Stomach (tissue), 19 donors: ENCODE results near the gene DNAJC3. TPM values are rescaled to one million over a fixed set of nuclear protein-coding genes. Genes with fewer than 3 reads are reported as not detected.

ENCODE experiments used
- DNase-seq, 2 donors: peaks; one replicate each; pipeline versions ENCODE4 v3.0.0 to v3.0.0-alpha.2; 2013 to 2019
- H3K27ac ChIP-seq, 5 donors: fragments of 200-600 bp in 4 of 5; sonication (generic) in 4 of 5; one replicate each; pipeline ENCODE4 v1.5.1; 2013 to 2019; ENCODE audit warnings: mild to moderate bottlenecking in 1 of 5, moderate library complexity in 1 of 5
- H3K27me3 ChIP-seq, 3 donors: fragments of 200-600 bp; sonication (generic); one replicate each; pipeline ENCODE4 v1.5.1; 2017 to 2019; ENCODE audit warnings: mixed run types in 1 of 3
- H3K36me3 ChIP-seq, 4 donors: fragments of 200-600 bp; sonication (generic); 1 replicate in 3 of 4; 2 replicates in 1 of 4; pipeline ENCODE4 v1.5.1; 2016 to 2019
- H3K4me1 ChIP-seq, 4 donors: fragments of 200-600 bp; sonication (generic); one replicate each; pipeline ENCODE4 v1.5.1; 2016 to 2019
- H3K4me3 ChIP-seq, 4 donors: fragments of 200-600 bp; sonication (generic) in 3 of 4; one replicate each; pipeline ENCODE4 v1.5.1; 2016 to 2019; ENCODE audit warnings: mild to moderate bottlenecking in 1 of 4
- H3K9me3 ChIP-seq, 4 donors: fragments of 200-600 bp; sonication (generic); one replicate each; pipeline ENCODE4 v1.5.1; 2016 to 2019
- CTCF ChIP-seq, 7 experiments: fragments of 450-650 bp in 4 of 7; fragments of 200-600 bp in 3 of 7; sonication (generic) in 3 of 7; IDR thresholded peaks; one replicate each; pipeline ENCODE4 v1.5.1; 2016 to 2019; ENCODE audit warnings: antibody characterized with exemption in 7 of 7, control low read depth in 2 of 7, mild to moderate bottlenecking in 1 of 7
- EP300 ChIP-seq: sonication (generic); formaldehyde crosslinking; IDR thresholded peaks from one replicate; pipeline ENCODE4 v1.6.1; 2017; ENCODE audit warnings: antibody characterized with exemption
- POLR2A ChIP-seq, 4 donors: fragments of 450-650 bp; IDR thresholded peaks; one replicate each; pipeline ENCODE4 v1.6.1; 2016; ENCODE audit warnings: antibody characterized with exemption in 4 of 4, control low read depth in 2 of 4, mild to moderate bottlenecking in 1 of 4, moderate library complexity in 1 of 4
- POLR2AphosphoS5 ChIP-seq, 3 donors: sonication (generic); formaldehyde crosslinking; IDR thresholded peaks; one replicate each; pipeline ENCODE4 v1.6.1; 2016; ENCODE audit warnings: antibody characterized with exemption in 3 of 3
- WGBS, 5 donors: extraction: QIAGEN DNeasy Blood & Tissue Kit in 3 of 5; methylation state at CpG; one replicate each; pipeline versions ENCODE4 v1.1.5 to v1.1.7; 2013 to 2018; 5-methylcytosine and 5-hydroxymethylcytosine counted together
- intact Hi-C: fragments of 100-400 bp; cut with DNase I; formaldehyde crosslinking; loops from one replicate; pipeline ENCODE4 v1.15.1; 2023; ENCODE audit warnings: low total_unique reads
- long read RNA-seq, 10 donors: transcript quantifications; one replicate each; lab custom pipeline, GENCODE V29; 2026
- polyA plus RNA-seq, 3 donors: library from polyadenylated mRNA; stranded (reverse); fragments of 200-250 nt; gene quantifications; one replicate each; pipeline ENCODE4 v1.2.3, GENCODE V29; 2013
- total RNA-seq, 5 donors: library from RNA; depleted of rRNA; stranded (reverse); fragments of >200 nt; gene quantifications; one replicate each; pipeline versions ENCODE4 v1.1.0 to v1.2.3, GENCODE V29; 2014 to 2016
- donor health status: healthy with polysubstance abuse.
- donor health status: Bipolar disorder and iron deficiency.
- donor health status: healthy.

DNAJC3 gene, protein sequence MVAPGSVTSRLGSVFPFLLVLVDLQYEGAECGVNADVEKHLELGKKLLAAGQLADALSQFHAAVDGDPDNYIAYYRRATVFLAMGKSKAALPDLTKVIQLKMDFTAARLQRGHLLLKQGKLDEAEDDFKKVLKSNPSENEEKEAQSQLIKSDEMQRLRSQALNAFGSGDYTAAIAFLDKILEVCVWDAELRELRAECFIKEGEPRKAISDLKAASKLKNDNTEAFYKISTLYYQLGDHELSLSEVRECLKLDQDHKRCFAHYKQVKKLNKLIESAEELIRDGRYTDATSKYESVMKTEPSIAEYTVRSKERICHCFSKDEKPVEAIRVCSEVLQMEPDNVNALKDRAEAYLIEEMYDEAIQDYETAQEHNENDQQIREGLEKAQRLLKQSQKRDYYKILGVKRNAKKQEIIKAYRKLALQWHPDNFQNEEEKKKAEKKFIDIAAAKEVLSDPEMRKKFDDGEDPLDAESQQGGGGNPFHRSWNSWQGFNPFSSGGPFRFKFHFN
- total RNA-seq (100 to 1,000 TPM in 1 of 5 donors, 10 to 100 TPM in 3, 1 to 10 TPM in 1; 9.9 to 102 (median 19.6) TPM), polyA plus RNA-seq (10 to 100 TPM in 1 of 3 donors, 1 to 10 TPM in 2; 6.3 to 10.7 (median 8.8) TPM)
- long read RNA-seq, donor 1, full-length matches to known transcripts, result 4 of 4 reads
- long read RNA-seq, donor 1, partial matches to known transcripts, result 0 of 4 reads
- long read RNA-seq, donor 1, other reads (novel, unspliced or antisense), result 0 of 4 reads
- long read RNA-seq, donor 2, full-length matches to known transcripts, result 2 of 2 reads
- long read RNA-seq, donor 2, partial matches to known transcripts, result 0 of 2 reads
- long read RNA-seq, donor 2, other reads (novel, unspliced or antisense), result 0 of 2 reads
- long read RNA-seq, donor 3, full-length matches to known transcripts, result 1 of 1 reads
- long read RNA-seq, donor 3, partial matches to known transcripts, result 0 of 1 reads
- long read RNA-seq, donor 3, other reads (novel, unspliced or antisense), result 0 of 1 reads
- long read RNA-seq, donor 4, result 0 reads
- long read RNA-seq, donor 5, full-length matches to known transcripts, result 1 of 1 reads
- long read RNA-seq, donor 5, partial matches to known transcripts, result 0 of 1 reads
- long read RNA-seq, donor 5, other reads (novel, unspliced or antisense), result 0 of 1 reads
- long read RNA-seq, donor 6, full-length matches to known transcripts, result 2 of 34 reads
- long read RNA-seq, donor 6, partial matches to known transcripts, result 19 of 34 reads
- long read RNA-seq, donor 6, other reads (novel, unspliced or antisense), result 13 of 34 reads
- long read RNA-seq, donor 7, full-length matches to known transcripts, result 5 of 5 reads
- long read RNA-seq, donor 7, partial matches to known transcripts, result 0 of 5 reads
- long read RNA-seq, donor 7, other reads (novel, unspliced or antisense), result 0 of 5 reads
- long read RNA-seq, donor 8, full-length matches to known transcripts, result 4 of 4 reads
- long read RNA-seq, donor 8, partial matches to known transcripts, result 0 of 4 reads
- long read RNA-seq, donor 8, other reads (novel, unspliced or antisense), result 0 of 4 reads
- long read RNA-seq, donor 9, full-length matches to known transcripts, result 2 of 2 reads
- long read RNA-seq, donor 9, partial matches to known transcripts, result 0 of 2 reads
- long read RNA-seq, donor 9, other reads (novel, unspliced or antisense), result 0 of 2 reads
- long read RNA-seq, donor 10, full-length matches to known transcripts, result 2 of 2 reads
- long read RNA-seq, donor 10, partial matches to known transcripts, result 0 of 2 reads
- long read RNA-seq, donor 10, other reads (novel, unspliced or antisense), result 0 of 2 reads

- intact Hi-C loops, result no loop called here
- H3K4me1 ChIP-seq, result peaks cover 17 to 66% (median 38%) of the 10 kb centered on the region in 4 donors
- WGBS, 5 donors, result 0 to 3% (median 1%) methylated on average over 21 to 90 of the region's 90 CpGs
Measured at GRCh38 chr13:95676762-95677563, at the start of gene DNAJC3. TSS of gene DNAJC3 (plus strand) at chr13:95677139. CDS start at chr13:95677256, 117 bp downstream.

DNA sequence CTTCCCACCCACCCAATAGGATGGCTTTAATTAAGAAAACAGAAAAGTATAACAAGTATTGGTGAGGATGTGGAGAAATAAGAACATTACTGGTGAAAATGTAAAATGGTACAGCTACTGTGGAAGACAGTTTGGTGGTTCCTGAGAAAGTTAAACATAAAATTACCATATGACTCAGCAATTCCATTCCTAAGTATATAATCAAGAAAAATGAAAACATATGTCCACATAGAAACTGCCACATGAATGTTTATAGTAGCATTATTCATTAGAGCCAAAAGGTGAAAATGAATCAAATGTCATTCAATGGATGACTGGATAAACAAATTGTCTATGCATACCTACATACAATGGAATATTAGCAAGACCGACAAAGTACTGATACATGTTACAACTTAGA is 49.3 kb upstream of the DNAJC3 start:
- no peak overlapping the region for H3K27ac ChIP-seq
- H3K27me3 ChIP-seq, result peaks cover 0 to 5% (median 0%) of the 10 kb centered on the region in 3 donors
- H3K4me1 ChIP-seq, result no peaks in the 10 kb centered on the region
- H3K36me3 ChIP-seq, result peaks cover 0 to 71% (median 31%) of the 10 kb centered on the region in 4 donors
- no peak for DNase-seq
- 93 to 100% (median 98%) methylated on average over 1 of the region's 1 CpG for WGBS, 5 donors
- H3K9me3 ChIP-seq, result no peaks in the 10 kb centered on the region
- TF ChIP-seq CTCF (IDR thresholded peaks at IDR 0.05) (no peak), POLR2A (IDR thresholded peaks at IDR 0.05) (no peak), POLR2AphosphoS5 (IDR thresholded peaks at IDR 0.05) (no peak), EP300 (no peak)
- H3K4me3 ChIP-seq, result no peak overlapping the region
- intact Hi-C loops, result no loop called here

More at GRCh38 chr13:95676762-95677563, at the start of gene DNAJC3:
- peak within 1 kb of the TSS; percentile 94 to 99 (median 97) for H3K27ac ChIP-seq
- H3K9me3 ChIP-seq, result peaks cover 0 to 9% (median 2%) of the 10 kb centered on the region in 4 donors
- TF ChIP-seq CTCF (IDR thresholded peaks at IDR 0.05) (no peak), POLR2A (IDR thresholded peaks at IDR 0.05) (peak in 2 of 4 donors; percentile 70 to 85), POLR2AphosphoS5 (IDR thresholded peaks at IDR 0.05) (peak; percentile 78 to 98 (median 97)), EP300 (no peak)
- DNase-seq, result peak; percentile 99 to 100
- peak within 1 kb of the TSS; percentile 84 to 95 (median 91) for H3K4me3 ChIP-seq
- peaks cover 0 to 2% (median 0%) of the 10 kb centered on the region in 4 donors for H3K36me3 ChIP-seq
- H3K27me3 ChIP-seq, result no peaks in the 10 kb centered on the region

- Histone ChIP-seq H3K27ac (no peak overlapping the region), H3K9me3 (no peaks in the 10 kb centered on the region), H3K36me3 (peaks cover 0 to 69% (median 32%) of the 10 kb centered on the region in 4 donors), H3K4me3 (no peak overlapping the region), H3K4me1 (no peaks in the 10 kb centered on the region), H3K27me3 (peaks cover 0 to 5% (median 0%) of the 10 kb centered on the region in 3 donors)
- WGBS, 5 donors, result 92 to 100% (median 96%) methylated on average over 1 of the region's 1 CpG
- TF ChIP-seq CTCF (IDR thresholded peaks at IDR 0.05), result no peak
- TF ChIP-seq POLR2A (IDR thresholded peaks at IDR 0.05), result no peak
- TF ChIP-seq POLR2AphosphoS5 (IDR thresholded peaks at IDR 0.05), result no peak
- DNase-seq, result no peak
- intact Hi-C loops, result no loop called here
Measured at GRCh38 chr13:95628488-95628887, 48.5 kb upstream of the DNAJC3 start.
